ENCODE results near the gene CFAP100.

CFAP100 gene

DNA sequence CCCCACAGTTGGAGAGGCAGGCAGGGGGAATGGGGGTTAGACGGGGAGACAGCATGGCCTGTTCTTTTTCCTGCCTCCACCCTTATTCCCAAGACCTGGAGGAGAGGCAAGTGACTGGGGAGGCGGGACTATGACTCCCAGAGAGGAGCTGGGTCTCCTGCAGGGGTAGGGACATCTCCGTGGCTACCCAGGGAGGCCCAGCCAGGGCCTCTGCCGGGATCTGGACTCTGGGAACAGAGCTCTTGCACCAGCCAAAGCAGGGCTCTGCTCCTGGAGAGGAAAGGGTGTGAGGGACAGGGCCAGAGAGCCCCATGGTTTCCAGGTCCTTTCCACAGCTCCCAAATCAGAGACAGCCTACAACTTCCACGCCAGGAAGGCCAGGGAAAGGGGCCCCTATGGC lies 22.8 kb downstream of the CFAP100 start:
- TF ChIP-seq, protein P1, sequence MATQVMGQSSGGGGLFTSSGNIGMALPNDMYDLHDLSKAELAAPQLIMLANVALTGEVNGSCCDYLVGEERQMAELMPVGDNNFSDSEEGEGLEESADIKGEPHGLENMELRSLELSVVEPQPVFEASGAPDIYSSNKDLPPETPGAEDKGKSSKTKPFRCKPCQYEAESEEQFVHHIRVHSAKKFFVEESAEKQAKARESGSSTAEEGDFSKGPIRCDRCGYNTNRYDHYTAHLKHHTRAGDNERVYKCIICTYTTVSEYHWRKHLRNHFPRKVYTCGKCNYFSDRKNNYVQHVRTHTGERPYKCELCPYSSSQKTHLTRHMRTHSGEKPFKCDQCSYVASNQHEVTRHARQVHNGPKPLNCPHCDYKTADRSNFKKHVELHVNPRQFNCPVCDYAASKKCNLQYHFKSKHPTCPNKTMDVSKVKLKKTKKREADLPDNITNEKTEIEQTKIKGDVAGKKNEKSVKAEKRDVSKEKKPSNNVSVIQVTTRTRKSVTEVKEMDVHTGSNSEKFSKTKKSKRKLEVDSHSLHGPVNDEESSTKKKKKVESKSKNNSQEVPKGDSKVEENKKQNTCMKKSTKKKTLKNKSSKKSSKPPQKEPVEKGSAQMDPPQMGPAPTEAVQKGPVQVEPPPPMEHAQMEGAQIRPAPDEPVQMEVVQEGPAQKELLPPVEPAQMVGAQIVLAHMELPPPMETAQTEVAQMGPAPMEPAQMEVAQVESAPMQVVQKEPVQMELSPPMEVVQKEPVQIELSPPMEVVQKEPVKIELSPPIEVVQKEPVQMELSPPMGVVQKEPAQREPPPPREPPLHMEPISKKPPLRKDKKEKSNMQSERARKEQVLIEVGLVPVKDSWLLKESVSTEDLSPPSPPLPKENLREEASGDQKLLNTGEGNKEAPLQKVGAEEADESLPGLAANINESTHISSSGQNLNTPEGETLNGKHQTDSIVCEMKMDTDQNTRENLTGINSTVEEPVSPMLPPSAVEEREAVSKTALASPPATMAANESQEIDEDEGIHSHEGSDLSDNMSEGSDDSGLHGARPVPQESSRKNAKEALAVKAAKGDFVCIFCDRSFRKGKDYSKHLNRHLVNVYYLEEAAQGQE (IDR thresholded peaks at IDR 0.05; ENCODE audit: insufficient read depth in 1 of 2, low read depth in 2 of 2, low read length in 2 of 2), result no peak
- TF ChIP-seq POLR2AphosphoS5 (IDR thresholded peaks at IDR 0.05; ENCODE audit: low read depth, low read length), result no peak
- no peak for TF ChIP-seq FOXP2 (optimal IDR thresholded peaks at IDR 0.05; ENCODE audit: borderline replicate concordance, extremely low read depth, extremely low read length, insufficient read depth)
- TF ChIP-seq TAF1 (IDR thresholded peaks at IDR 0.05; ENCODE audit: borderline replicate concordance, insufficient read depth, low read length), result no peak
- TF ChIP-seq SIN3A (IDR thresholded peaks at IDR 0.05; ENCODE audit: borderline replicate concordance, insufficient read depth, low read length), result no peak

DNA sequence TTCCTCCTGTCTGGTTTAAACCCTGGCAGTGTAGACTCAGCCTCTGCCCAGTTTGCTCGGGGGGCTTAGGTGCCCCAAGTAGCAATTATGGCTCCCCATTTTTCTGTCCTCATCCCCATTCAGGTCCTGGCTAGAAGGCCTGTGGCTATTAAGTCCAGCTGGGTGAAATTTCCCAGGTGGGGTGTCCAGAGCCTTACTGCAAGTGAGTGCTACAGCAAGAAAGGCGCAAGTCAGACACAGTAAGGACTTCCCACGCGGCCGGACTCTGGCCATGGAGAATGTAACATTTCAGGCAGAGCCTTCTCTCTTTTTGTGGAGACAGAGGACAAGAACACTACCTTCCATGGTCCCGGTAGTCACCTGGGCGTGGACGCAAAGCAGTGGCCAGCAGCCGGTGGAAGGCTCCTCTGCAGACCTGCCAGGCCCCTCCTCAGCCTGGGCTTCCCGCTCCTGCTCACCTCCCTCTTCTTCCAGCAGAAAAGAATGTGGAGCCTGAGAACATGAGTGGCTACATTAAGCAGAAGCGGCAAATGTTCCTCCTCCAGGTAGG lies 23.3 kb downstream of the CFAP100 start:
- no peak for TF ChIP-seq TAF1 (IDR thresholded peaks at IDR 0.05; ENCODE audit: borderline replicate concordance, insufficient read depth, low read length)
- TF ChIP-seq, protein P1 (IDR thresholded peaks at IDR 0.05; ENCODE audit: insufficient read depth in 1 of 2, low read depth in 2 of 2, low read length in 2 of 2), result no peak
- no peak for TF ChIP-seq SIN3A (IDR thresholded peaks at IDR 0.05; ENCODE audit: borderline replicate concordance, insufficient read depth, low read length)
- TF ChIP-seq FOXP2 (optimal IDR thresholded peaks at IDR 0.05; ENCODE audit: borderline replicate concordance, extremely low read depth, extremely low read length, insufficient read depth), result no peak
- no peak for TF ChIP-seq POLR2AphosphoS5 (IDR thresholded peaks at IDR 0.05; ENCODE audit: low read depth, low read length)

DNA sequence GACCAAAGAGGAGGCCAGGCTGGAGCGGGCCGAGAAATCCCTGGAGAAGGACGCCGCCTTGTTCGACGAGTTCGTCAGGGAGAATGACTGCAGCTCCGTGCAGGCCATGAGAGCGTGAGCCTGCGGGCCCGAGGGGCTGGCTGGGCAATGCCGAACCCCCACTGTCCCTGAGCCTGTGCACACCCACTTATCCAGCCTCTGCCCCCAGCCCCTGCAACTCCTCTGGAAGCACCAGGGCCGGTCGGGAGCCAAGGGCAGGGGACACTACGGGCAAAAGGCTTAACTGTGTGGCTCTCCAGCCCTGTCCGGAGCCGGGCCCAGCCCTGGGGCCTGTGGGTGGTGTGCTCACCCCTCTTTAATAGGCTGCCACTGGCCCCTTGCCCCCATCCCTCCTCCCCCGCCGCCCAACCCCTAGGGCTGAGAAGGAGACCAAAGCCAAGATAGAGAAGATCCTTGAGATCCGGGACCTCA lies 24.0 kb downstream of the CFAP100 start:
- TF ChIP-seq, protein P1 (IDR thresholded peaks at IDR 0.05; ENCODE audit: insufficient read depth in 1 of 2, low read depth in 2 of 2, low read length in 2 of 2), result no peak
- no peak for TF ChIP-seq FOXP2 (optimal IDR thresholded peaks at IDR 0.05; ENCODE audit: borderline replicate concordance, extremely low read depth, extremely low read length, insufficient read depth)
- no peak for TF ChIP-seq POLR2AphosphoS5 (IDR thresholded peaks at IDR 0.05; ENCODE audit: low read depth, low read length)
- TF ChIP-seq SIN3A (IDR thresholded peaks at IDR 0.05; ENCODE audit: borderline replicate concordance, insufficient read depth, low read length), result no peak
- no peak for TF ChIP-seq TAF1 (IDR thresholded peaks at IDR 0.05; ENCODE audit: borderline replicate concordance, insufficient read depth, low read length)

DNA sequence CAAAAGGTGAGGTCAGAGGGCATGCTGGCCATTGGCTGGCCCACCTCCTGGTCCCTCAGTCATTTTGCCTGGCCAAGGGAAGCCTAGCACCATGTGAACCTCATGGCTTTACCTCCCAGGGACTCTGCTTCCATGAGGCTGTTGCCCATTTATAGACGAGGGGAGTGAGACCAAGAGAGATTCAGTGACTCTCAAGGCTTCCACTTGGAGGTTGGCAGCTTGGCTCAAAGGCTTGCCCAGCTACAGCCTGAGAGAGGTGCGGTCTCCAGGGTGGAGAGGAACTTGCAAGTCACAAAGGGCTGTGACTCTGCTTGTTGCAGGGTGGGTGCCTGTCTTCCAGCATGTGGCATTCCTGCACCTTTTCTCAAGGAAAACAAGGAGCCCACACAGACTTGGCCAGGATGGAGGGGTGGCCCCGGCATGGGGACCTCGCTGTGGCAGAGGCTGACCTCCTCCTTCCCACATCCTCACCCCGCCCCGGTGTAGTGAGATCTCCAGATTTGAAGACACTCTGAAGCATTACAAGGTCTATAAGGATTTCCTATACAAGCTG lies 24.5 kb downstream of the CFAP100 start:
- TF ChIP-seq POLR2AphosphoS5 (IDR thresholded peaks at IDR 0.05; ENCODE audit: low read depth, low read length) (no peak), TAF1 (IDR thresholded peaks at IDR 0.05; ENCODE audit: borderline replicate concordance, insufficient read depth, low read length) (no peak), SIN3A (IDR thresholded peaks at IDR 0.05; ENCODE audit: borderline replicate concordance, insufficient read depth, low read length) (no peak), FOXP2 (optimal IDR thresholded peaks at IDR 0.05; ENCODE audit: borderline replicate concordance, extremely low read depth, extremely low read length, insufficient read depth) (no peak)
- TF ChIP-seq, protein P1 (IDR thresholded peaks at IDR 0.05; ENCODE audit: insufficient read depth in 1 of 2, low read depth in 2 of 2, low read length in 2 of 2), result no peak
